Cardiac fibroblast (primary cell): ENCODE measurements around the gene TM2D3.
"Not testable (repeated sequence)": the region's sequence is repeated elsewhere in the genome, so short reads cannot be mapped to it uniquely, and the experiment has no call there.

Source experiments
- DNase-seq, 2 donors: peaks; one replicate each; pipeline versions ENCODE4 v3.0.0 to v3.0.0-alpha.2; 2010; ENCODE audit warnings: low read depth in 2 of 2
- H3K4me3 ChIP-seq, 2 donors: replicated peaks in 1 of 2; 1 replicate in 1 of 2; 2 replicates in 1 of 2; pipeline ENCODE4 v1.5.1; 2011; ENCODE audit warnings: low read depth in 2 of 2, low read length in 2 of 2, mild to moderate bottlenecking in 2 of 2, moderate library complexity in 1 of 2
- CTCF ChIP-seq: IDR thresholded peaks from one replicate; pipeline ENCODE4 v1.5.1; 2011; ENCODE audit warnings: low read depth, mild to moderate bottlenecking, low read length, inconsistent platforms

The TM2D3 gene

GRCh38 chr15:101633356-101633755, 18.8 kb downstream of the TM2D3 start:
- TF ChIP-seq CTCF = no peak
- H3K4me3 ChIP-seq = no peak overlapping the region
- DNase-seq = no peak

DNA sequence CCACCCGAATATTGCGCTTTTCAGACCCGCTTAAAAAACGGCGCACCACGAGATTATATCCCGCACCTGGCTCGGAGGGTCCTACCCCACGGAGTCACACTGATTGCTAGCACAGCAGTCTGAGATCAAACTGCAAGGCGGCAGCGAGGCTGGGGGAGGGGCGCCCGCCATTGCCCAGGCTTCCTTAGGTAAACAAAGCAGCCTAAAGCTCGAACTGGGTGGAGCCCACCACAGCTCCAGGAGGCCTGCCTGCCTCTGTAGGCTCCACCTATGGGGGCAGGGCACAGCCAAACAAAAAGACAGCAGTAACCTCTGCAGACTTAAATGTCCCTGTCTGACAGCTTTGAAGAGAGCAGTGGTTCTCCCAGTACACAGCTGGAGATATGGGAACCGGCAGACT, 25.5 kb downstream of the TM2D3 start:
- not testable (repeated sequence) for H3K4me3 ChIP-seq, DNase-seq

DNA sequence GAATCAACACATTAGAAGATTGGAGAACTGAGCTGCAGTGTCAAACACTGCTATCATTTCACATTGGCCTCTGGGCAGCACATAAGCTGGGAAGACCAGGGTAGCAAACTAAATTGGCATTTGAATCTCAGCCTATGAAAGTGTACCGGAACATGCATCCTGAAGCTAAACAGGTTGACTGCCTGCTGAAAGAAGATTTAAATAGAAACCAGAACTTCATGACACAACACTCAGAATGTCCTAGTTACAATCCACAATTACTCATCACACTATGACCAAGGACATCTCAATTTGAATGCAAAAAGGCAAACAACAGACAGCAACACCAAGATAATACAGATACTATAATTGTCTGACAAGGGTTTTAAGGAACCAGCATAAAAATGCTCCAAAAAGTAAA, 26.2 kb downstream of the TM2D3 start:
- H3K4me3 ChIP-seq = no peak overlapping the region
- peak in 1 of 2 donors; percentile 50 for DNase-seq
- no peak for TF ChIP-seq CTCF

DNA sequence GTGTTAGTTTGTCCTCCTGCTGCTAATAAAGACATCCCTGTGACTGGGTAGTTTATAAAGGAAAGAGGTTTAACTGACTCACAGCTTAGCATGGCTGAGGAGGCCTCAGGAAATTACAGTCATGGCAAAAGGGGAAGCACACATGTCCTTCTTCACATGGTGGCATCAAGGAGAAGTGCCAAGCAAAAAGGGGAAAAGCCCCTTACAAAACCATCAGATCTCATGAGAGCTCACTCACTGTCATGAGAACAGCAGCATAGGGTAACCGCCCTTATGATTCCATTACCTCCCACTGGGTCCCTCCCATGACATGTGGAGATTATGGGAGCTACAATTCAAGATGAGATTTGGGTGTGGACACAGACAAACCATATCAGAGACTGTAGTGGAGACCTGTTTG, 27.0 kb downstream of the TM2D3 start:
- H3K4me3 ChIP-seq = no peak overlapping the region
- no peak for TF ChIP-seq CTCF
- no peak for DNase-seq

DNA sequence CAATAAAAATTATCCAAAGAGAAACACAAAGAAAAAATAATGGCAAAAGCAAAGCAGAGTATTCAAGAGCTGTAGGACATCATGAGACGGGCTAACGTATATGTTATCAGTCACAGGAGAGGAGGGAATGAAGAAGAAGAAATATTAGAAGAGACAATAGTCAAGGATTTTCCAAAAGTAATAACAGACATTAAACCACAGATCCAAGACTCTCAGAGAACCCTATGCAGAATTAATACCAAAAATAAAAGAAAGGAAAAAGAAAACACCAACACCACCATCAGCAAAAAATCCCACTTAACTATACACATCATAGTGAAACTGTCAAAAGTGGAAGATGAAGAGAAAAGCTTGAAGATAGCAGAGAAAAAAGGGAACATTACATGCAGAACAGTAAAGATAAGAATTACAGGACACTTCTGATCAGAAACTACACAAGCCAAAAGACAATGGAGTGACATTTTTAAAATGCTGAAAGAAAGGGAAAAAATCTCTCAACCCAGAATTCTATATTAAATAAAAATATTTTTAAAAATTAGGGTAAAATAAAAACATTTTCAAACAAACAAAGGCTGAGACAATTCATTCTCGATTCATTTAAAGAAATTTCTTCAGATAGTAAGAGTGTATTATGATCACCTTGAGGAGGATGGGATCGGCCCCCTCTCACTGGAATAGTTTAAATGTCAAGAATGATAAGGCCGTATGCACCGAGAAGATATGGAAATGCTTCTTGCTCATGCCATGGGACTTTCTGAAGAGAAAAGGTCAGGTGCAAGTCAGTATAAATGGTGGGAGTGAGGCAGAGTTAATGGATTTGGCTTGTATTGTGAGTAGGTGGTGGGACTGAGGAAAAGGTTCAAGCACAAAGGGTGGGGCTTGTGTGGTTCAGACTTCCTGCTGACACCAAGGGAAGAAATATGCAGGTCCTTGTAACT, 28.5 kb downstream of the TM2D3 start:
- H3K4me3 ChIP-seq = no peak overlapping the region
- no peak for TF ChIP-seq CTCF
- no peak for DNase-seq

- no peak for DNase-seq
- TF ChIP-seq CTCF = no peak
- H3K4me3 ChIP-seq = no peak overlapping the region
Measured at GRCh38 chr15:101621961-101622360, 30.2 kb downstream of the TM2D3 start.

DNA sequence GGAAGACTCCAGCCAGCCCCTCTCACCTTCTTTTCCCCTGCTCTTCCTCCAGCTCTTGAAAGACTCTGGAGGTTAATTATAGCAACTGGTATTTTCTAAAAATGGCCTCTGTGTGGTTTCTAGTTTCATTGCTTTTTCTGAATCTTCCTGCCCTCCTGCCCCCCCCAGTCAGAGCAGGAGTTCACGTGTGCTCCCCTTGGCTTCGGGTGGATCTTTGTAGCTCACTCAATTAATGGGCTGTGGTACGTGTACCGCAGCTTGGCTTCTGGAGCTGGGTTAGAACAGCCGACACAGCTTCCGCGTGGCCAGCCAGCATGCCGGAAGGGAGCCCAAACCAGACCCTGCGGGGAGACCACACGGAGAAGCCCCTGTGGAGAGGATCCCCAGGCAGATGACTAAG, 31.5 kb downstream of the TM2D3 start:
- no peak for DNase-seq
- H3K4me3 ChIP-seq = no peak overlapping the region
- no peak for TF ChIP-seq CTCF
